GM21529 (cell line): ENCODE measurements around the gene KRTAP12-4.
"Not testable (repeated sequence)": the region's sequence is repeated elsewhere in the genome, so short reads cannot be mapped to it uniquely, and the experiment has no call there.

Source experiments
- ATAC-seq: cut with Tn5 transposase; IDR thresholded peaks from one replicate; pipeline ENCODE4 v1.9.1; 2021; ENCODE audit not compliant: unreplicated experiment

Gene KRTAP12-4

GRCh38 chr21:44654576-44655175 lies at the start of gene KRTAP12-4:
TSS of gene KRTAP12-4 (minus strand) at chr21:44654659. CDS start at chr21:44654614, 45 bp downstream.
- no peak for ATAC-seq

DNA sequence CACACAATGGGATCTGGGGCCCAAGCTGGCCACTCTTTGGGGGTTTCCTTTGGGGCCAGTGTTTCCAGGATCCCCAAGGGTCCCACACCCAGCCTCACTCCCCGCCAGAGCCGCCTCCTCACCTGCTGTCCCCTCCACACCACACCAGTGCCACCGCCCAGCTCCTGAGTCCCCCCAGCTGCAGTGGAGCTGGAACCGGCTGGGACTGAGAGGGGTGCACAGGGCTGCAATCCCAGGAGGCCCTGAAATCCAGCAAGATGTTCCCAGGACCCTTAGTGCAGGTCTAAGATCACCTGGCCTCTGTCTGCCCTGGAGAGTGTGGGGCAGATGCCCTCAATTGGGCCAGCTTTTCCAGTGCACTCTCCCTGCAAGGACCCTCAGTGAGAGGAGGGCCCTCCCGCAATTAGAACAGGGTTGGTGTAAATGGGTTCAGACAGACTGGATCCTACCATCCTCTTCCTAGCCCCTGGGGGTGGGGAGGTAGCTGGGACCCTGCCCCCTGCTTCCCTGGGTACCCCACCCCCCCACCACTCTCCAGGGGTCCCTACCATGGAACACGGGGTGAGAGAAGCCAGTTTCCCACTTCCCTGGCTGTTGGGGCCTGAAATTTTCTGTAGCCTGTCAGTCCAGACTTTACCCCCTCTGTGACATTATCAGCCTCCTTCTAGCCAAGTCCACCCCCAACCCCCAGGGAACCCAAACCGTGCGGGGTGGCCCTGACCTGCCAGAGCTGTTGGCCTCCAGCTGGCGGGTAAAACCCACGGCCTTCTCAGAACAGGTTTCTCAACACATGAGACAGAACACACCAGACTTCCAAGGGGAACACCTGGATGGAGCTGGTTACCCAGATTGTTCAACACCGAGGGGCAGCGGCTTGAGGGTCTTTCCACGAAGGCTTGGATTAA lies 49.5 kb upstream of the KRTAP12-4 start:
- ATAC-seq, result no peak

DNA sequence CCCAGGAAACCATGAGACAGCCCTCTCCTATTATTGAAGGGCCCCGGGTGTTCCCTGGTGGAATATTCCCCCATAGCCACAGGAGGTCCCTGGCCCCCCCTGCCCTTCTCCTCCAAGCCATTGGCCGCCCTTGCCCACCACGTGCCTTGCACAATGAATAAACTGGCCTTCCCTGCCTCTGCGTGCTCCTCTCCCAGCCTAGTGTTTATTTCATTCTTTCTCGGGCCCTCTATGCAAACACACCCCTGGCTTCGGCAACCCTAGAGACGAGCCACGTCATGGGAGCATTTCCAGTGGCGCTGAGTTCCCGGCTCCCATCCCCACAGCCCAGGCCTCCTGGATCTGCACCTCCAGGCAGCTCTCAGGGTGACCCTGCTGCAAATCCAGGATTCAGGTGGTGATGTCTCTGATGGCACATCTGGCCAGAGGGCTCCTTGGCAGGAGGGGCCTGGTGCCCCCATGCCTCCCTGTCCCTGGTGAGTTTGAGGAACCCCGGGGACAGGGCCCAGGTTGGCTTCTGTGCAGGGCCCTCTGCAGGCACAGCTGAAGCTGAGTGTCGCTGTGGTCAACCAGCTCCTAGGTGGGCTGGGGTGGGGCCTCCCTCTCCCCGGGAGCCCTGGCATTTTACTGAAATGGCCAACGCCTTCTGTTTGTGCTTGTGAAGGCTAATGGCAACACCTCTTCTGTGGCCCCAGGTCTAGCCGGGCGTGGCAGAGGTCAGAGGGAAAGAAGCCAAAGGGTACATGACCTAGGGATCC lies 48.7 kb upstream of the KRTAP12-4 start:
- no peak for ATAC-seq

DNA sequence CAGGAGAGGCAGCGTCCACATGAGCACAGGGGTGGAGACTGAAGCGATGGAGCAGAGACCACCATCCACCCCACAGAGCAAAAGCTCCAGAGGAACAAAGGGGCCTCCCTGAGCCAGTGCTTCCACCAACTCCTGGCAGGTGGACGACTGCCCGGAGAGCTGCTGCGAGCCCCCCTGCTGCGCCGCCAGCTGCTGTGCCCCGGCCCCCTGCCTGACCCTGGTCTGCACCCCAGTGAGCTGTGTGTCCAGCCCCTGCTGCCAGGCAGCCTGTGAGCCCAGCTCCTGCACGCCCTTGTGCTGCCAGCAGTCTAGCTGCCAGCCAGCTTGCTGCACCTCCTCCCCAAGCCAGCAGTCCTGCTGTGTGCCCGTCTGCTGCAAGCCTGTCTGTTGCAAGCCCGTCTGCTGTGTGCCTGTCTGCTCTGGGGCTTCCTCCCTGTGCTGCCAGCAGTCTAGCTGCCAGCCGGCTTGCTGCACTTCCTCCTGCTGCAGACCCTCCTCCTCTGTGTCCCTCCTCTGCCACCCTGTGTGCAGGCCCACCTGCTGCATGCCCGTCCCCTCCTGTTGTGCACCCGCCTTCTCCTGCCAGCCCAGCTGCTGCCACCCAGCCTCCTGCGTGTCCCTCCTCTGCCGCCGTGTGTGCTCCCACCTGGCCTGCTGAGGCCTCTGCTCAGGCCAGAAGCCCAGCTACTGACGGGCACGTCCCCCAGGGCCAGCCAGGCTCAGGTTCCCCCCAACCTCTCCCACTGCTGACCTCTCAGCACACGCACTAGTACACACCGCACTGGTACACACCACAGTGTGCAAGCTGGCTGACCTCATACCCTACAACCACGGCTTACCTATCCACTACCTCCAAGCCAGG lies 47.9 kb upstream of the KRTAP12-4 start:
- no peak for ATAC-seq

- ATAC-seq, result no peak
These were observed 47.1 kb upstream of the KRTAP12-4 start for GRCh38 chr21:44701541-44701940.

DNA sequence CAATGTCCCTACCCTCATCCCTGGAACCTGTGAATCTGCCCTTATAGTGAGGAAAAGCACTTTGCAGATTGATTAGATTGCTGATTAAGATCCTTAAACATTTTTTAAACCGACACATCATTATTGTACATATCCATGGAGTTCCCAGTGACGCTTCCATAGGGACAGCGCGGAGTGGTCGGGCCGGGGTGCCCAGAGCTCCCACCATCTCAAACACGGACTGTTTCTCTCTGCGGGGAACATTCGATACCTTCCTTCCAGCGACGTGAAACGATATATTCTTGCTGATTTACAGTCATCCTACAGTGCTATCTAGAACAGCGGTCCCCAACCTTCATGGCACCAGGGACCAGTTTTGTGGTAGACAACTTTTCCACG lies 46.6 kb upstream of the KRTAP12-4 start:
- ATAC-seq, result no peak

DNA sequence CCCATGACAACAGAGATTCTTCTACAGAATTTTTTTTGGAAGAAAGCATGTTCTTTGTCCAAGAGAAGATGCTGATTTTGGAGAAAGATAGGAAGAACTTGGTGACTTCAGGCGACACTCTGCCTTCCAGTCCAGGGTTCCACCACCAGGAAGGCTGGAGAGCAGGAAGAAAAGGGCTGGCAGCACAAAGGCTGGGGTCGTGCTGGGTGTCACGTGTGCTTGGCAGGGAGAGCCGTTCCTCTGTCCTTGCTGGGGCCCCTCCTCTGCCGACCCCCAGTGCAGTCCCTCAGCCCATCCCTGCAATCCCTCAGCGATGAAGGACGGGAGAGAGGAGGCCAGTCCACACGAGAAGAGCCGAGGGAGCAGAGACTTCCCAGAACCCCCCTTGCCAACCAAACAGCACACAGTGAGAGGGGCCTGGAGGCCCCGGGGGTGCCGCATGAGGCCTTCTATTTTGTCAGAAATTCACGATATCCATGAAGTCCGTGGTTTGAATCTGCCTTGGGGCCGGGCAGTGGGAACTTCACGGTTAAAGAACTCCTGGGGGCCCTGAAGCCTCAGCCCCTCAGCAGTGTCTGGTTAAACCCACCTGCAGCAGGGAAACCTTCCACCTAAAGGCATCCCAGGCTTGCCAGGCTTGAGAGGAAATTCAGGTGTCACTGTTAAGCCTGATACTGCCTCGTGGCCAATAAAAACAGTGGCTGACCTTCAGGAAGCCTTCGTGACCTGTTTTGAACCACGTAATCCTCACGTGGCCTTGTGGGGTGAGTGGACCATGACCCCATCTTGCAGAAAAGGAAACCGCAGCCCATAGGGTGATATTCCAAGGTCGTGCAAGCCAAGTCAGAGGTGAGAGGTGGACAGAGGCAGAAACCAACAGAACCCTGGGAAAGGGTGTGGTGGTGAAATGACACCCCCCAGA lies 45.9 kb upstream of the KRTAP12-4 start:
- no peak for ATAC-seq

GRCh38 chr21:44699502-44700001 lies 45.1 kb upstream of the KRTAP12-4 start:
- no peak for ATAC-seq

DNA sequence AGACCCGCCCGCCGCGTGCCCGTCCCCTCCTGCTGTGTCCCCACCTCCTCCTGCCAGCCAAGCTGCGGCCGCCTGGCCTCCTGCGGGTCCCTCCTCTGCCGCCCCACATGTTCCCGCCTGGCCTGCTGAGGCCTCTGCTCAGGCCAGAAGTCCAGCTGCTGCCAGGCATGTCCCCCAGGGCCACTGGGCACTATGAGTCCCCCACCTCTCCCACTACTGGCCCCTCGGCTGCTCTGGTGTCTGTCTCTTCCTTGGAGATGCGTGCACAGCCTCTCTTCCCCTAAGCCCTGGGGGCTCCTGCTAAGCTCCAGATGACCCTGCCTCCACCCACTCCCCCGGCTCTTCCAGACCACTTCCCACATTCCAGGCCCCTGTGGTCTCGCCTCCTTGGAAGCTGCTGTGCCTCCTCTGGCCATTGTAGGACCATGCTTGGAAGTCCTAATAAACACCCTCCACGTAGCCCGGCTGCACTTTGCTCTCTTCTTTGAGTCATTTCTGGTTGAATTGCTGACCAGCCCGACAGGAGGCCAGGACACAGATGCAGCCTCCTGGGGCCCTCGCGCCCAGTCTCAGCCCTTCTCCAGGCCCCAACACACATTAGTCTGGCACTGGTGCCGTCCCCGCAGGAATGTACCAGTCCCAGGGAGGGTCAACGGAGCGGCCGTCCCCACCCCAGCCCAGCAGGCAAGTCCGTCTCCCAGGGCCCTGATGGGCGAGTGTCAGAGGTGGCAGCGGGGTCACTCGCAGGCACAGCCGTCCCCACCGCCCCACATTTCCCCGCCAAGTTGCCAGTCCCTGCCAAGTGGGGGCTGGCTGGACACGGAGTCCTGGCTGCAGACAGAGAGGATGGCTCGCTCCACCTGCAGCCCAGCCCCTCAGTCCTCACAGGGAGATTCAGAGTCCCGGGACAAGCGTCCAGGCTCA lies 43.6 kb upstream of the KRTAP12-4 start:
- ATAC-seq, result no peak

DNA sequence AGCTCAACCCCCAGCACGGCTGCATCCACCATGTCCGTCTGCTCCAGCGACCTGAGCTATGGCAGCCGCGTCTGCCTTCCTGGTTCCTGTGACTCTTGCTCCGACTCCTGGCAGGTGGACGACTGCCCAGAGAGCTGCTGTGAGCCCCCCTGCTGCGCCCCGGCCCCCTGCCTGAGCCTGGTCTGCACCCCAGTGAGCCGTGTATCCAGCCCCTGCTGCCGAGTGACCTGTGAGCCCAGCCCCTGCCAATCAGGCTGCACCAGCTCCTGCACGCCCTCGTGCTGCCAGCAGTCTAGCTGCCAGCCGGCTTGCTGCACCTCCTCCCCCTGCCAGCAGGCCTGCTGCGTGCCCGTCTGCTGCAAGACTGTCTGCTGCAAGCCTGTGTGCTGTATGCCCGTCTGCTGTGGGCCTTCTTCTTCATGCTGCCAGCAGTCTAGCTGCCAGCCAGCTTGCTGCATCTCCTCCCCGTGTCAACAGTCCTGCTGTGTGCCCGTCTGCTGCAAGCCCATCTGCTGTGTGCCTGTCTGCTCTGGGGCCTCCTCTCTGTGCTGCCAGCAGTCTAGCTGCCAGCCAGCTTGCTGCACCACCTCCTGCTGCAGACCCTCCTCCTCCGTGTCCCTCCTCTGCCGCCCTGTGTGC lies 42.8 kb upstream of the KRTAP12-4 start, which contains the start of gene KRTAP10-12:
TSS of gene KRTAP10-12 (plus strand) at position 1 of the 639 bp plus-strand sequence. CDS start at position 31, 30 bp downstream.
- not testable (repeated sequence) for ATAC-seq

GRCh38 chr21:44696572-44696971 lies 42.1 kb upstream of the KRTAP12-4 start:
- ATAC-seq, result no peak

DNA sequence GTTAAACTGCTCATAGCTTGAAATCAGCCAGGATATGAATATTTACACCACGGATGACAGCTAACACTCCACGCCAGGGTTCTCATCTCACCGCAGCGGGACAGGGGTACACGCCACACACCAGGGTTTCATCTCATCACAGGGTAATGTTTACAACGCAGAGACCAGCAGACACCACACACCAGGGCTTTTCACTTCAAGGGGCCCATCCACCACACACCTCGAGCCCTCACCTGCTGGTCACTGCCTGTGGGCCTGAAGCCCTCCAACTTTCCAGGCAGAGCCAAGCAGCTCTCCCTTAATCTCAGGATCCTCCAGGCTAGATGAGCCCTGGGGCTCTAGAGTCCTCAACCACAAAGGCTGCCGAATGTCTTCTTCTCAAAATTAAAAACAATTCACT lies 41.2 kb upstream of the KRTAP12-4 start:
- no peak for ATAC-seq

GRCh38 chr21:44695184-44695583 lies 40.7 kb upstream of the KRTAP12-4 start:
- no peak for ATAC-seq

GRCh38 chr21:44694776-44695175 lies 40.3 kb upstream of the KRTAP12-4 start:
- no peak for ATAC-seq

GRCh38 chr21:44692798-44693512 lies 38.5 kb upstream of the KRTAP12-4 start:
- no peak for ATAC-seq

GRCh38 chr21:44691686-44692085 lies 37.2 kb upstream of the KRTAP12-4 start:
- no peak for ATAC-seq

DNA sequence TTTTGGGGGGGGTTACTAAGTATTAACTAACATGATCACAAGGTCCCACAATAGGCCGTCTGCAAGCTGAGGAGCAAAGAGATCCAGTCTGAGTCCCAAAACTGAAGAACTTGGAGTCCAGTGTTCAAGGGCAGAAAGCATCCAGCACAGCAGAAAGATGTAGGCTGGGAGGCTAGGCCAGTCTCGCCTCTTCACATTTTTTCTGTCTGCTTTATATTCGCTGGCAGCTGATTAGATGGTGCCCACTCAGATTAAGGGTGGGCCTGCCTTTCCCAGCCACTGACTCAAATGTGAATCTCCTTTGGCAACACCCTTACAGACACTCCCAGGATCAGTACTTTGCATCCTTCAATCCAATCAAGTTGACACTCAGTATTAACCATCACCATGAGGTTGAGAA lies 35.3 kb upstream of the KRTAP12-4 start:
- not testable (repeated sequence) for ATAC-seq
